SK-N-SH treated with all-trans-retinoic acid at 6 μM for 48 hours (cell line): ENCODE results near the gene MYO18A.
"Not testable (repeated sequence)": the region's sequence is repeated elsewhere in the genome, so short reads cannot be mapped to it uniquely, and the experiment has no call there.

Experiments used
- ATAC-seq: fragments of 200-7000 bp; cut with Tn5 transposase; 3 replicates; pipeline ENCODE4 v1.9.1; 2020; ENCODE audit warnings: mild to moderate bottlenecking, moderate library complexity
- ARNTL ChIP-seq: fragments of 450-650 bp; formaldehyde crosslinking; IDR thresholded peaks from 2 replicates; pipeline ENCODE4 v1.5.0; 2020; ENCODE audit warnings: low read depth, mild to moderate bottlenecking, moderate library complexity, borderline replicate concordance
- BACH2 ChIP-seq: fragments of 250-450 bp; sonication (Bioruptor Pico); IDR thresholded peaks from 2 replicates; pipeline ENCODE4 v1.9.0; 2021; ENCODE audit warnings: mild to moderate bottlenecking, borderline replicate concordance
- CREB5 ChIP-seq: fragments of 250-450 bp; sonication (Bioruptor Pico); IDR thresholded peaks from 2 replicates; pipeline ENCODE4 v1.5.1; 2020; ENCODE audit warnings: low read depth, mild to moderate bottlenecking, moderate library complexity
- CSDC2 ChIP-seq: fragments of 250-450 bp; sonication (Bioruptor Pico); IDR thresholded peaks from 2 replicates; pipeline ENCODE4 v1.5.0; 2020; ENCODE audit warnings: mild to moderate bottlenecking, moderate library complexity
- ESRRG ChIP-seq: fragments of 250-450 bp; sonication (Bioruptor Pico); IDR thresholded peaks from 2 replicates; pipeline ENCODE4 v1.6.1; 2021; ENCODE audit warnings: mild to moderate bottlenecking
- GLIS3 ChIP-seq: fragments of 250-450 bp; sonication (Bioruptor Pico); IDR thresholded peaks from 2 replicates; pipeline ENCODE4 v1.5.0; 2020; ENCODE audit warnings: mild to moderate bottlenecking, moderate library complexity
- OSR1 ChIP-seq: fragments of 250-450 bp; sonication (Bioruptor Pico); IDR thresholded peaks from 2 replicates; pipeline ENCODE4 v1.8.0; 2022; ENCODE audit warnings: moderate library complexity, mild to moderate bottlenecking, inconsistent platforms
- PATZ1 ChIP-seq: fragments of 250-450 bp; sonication (Bioruptor Pico); IDR thresholded peaks from 2 replicates; pipeline ENCODE4 v1.8.0; 2020; ENCODE audit warnings: mild to moderate bottlenecking, moderate library complexity, borderline replicate concordance
- PPARA ChIP-seq: fragments of 250-450 bp; sonication (Bioruptor Pico); IDR thresholded peaks from 2 replicates; pipeline ENCODE4 v1.5.0; 2020; ENCODE audit warnings: mild to moderate bottlenecking, borderline replicate concordance
- RARB ChIP-seq: fragments of 250-450 bp; sonication (Bioruptor Pico); IDR thresholded peaks from 2 replicates; pipeline ENCODE4 v1.8.0; 2021; ENCODE audit warnings: mild to moderate bottlenecking, moderate library complexity
- SNAI2 ChIP-seq: fragments of 250-450 bp; sonication (Bioruptor Pico); IDR thresholded peaks from 2 replicates; pipeline ENCODE4 v1.5.0; 2020; ENCODE audit warnings: mild to moderate bottlenecking, moderate library complexity
- TCF4 ChIP-seq: fragments of 250-450 bp; sonication (Bioruptor Pico); IDR thresholded peaks from 2 replicates; pipeline ENCODE4 v1.8.0; 2021; ENCODE audit warnings: mild to moderate bottlenecking, moderate library complexity, borderline replicate concordance
- TOX ChIP-seq: fragments of 250-450 bp; sonication (Bioruptor Pico); IDR thresholded peaks from 2 replicates; pipeline ENCODE4 v1.8.0; 2021; ENCODE audit warnings: mild to moderate bottlenecking, moderate library complexity, borderline replicate concordance
- TSHZ2 ChIP-seq: fragments of 250-450 bp; sonication (Bioruptor Pico); IDR thresholded peaks from 2 replicates; pipeline ENCODE4 v1.5.0; 2020; ENCODE audit warnings: mild to moderate bottlenecking, moderate library complexity
- ZC3H10 ChIP-seq: fragments of 250-450 bp; sonication (Bioruptor Pico); IDR thresholded peaks from 2 replicates; pipeline ENCODE4 v1.5.1; 2021; ENCODE audit warnings: mild to moderate bottlenecking, moderate library complexity
- ZFP3 ChIP-seq: fragments of 250-450 bp; sonication (Bioruptor Pico); IDR thresholded peaks from 2 replicates; pipeline ENCODE4 v1.5.0; 2020; ENCODE audit warnings: mild to moderate bottlenecking, moderate library complexity
- ZFP30 ChIP-seq: fragments of 450-650 bp; formaldehyde crosslinking; IDR thresholded peaks from 2 replicates; pipeline ENCODE4 v1.5.0; 2022; ENCODE audit warnings: mild to moderate bottlenecking, moderate library complexity
- ZNF565 ChIP-seq: fragments of 450-650 bp; formaldehyde crosslinking; conservative IDR thresholded peaks from 2 replicates; pipeline ENCODE4 v1.5.0; 2020; ENCODE audit warnings: low read depth, mild to moderate bottlenecking, moderate library complexity
- ZNF70 ChIP-seq: fragments of 450-650 bp; formaldehyde crosslinking; IDR thresholded peaks from 2 replicates; pipeline ENCODE4 v1.5.0; 2020; ENCODE audit warnings: mild to moderate bottlenecking, moderate library complexity
- ZNF8 ChIP-seq: fragments of 450-650 bp; formaldehyde crosslinking; IDR thresholded peaks from 2 replicates; pipeline ENCODE4 v1.5.0; 2020; ENCODE audit warnings: mild to moderate bottlenecking, moderate library complexity
- TF ChIP-seq, protein P1 (sequence below): fragments of 250-450 bp; sonication (Bioruptor Pico); IDR thresholded peaks from 2 replicates; pipeline ENCODE4 v1.8.0; 2021; ENCODE audit warnings: low read depth, mild to moderate bottlenecking, moderate library complexity, borderline replicate concordance
- TF ChIP-seq, protein P2 (sequence below): fragments of 250-450 bp; sonication (Bioruptor Pico); IDR thresholded peaks from 2 replicates; pipeline ENCODE4 v1.5.1; 2021; ENCODE audit warnings: mild to moderate bottlenecking, moderate library complexity

MYO18A gene

DNA sequence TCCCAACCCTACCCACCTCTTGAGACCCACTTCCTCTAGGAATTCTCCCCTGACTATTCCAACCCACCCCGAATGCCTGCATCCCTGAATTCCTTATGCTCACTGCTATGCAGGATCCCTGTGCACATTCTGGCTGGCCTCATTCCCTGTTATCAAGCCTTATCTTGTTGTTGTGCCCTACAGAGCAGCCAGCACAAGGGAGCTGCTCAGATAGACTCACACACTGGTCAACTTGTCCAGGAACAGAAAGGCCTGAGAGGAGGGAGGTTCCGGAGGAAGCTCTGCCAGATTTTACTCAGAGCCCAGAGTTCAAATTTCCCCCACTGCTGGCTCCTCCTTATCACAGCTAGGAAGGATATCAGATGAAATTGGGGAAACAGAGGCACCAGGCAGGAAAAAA is 24.8 kb upstream of the MYO18A start:
- ATAC-seq = no peak

DNA sequence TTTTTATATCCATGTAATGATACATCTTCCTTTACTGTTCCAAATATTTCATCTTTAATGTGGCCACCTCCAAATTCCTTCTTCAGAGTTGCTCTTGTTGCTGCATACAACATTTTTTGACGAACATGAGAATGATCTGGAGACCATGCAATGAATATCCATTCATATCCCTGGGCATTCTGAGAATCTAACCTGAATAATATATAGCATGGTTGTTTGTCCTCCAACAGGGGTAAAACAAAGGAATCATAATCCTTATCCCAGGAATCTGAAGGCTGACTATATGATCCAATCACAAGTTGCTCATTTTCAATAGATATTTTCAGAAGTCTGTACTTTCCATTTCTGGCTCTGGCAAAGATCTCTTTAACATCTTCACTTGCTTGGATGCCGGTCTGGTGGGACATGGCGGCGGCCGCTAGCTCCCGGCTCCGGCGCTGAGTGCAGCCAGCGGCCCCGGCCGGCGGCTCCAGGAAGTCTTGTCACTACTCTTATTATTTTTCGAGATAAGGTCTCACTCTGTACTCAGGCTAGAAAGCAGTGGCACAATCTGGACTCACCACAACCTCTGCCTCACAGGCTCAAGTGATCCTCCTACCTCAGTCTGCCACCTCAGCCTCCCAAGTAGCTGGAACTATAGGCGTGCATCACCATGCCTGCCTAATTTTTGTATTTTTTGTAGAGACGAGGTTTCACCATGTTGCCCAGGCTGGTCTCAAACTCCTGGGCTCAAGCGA is 24.0 kb upstream of the MYO18A start:
- not testable (repeated sequence) for ATAC-seq

More for the DNA sequence above, 24.8 kb upstream of the MYO18A start:
- no peak for TF ChIP-seq ZNF565
- TF ChIP-seq ZFP30 = no peak
- no peak for TF ChIP-seq PATZ1 (CRISPR knock-in tag)
- TF ChIP-seq TSHZ2 (CRISPR knock-in tag) = no peak
- no peak for TF ChIP-seq ESRRG (CRISPR knock-in tag)
- TF ChIP-seq SNAI2 = no peak
- no peak for TF ChIP-seq OSR1 (CRISPR knock-in tag)
- no peak for TF ChIP-seq ZFP3 (CRISPR knock-in tag)
- no peak for TF ChIP-seq TOX (CRISPR knock-in tag)
- no peak for TF ChIP-seq RARB (CRISPR knock-in tag)
- TF ChIP-seq CSDC2 = no peak
- TF ChIP-seq ZC3H10 = no peak
- TF ChIP-seq ARNTL = no peak
- TF ChIP-seq, protein P1, sequence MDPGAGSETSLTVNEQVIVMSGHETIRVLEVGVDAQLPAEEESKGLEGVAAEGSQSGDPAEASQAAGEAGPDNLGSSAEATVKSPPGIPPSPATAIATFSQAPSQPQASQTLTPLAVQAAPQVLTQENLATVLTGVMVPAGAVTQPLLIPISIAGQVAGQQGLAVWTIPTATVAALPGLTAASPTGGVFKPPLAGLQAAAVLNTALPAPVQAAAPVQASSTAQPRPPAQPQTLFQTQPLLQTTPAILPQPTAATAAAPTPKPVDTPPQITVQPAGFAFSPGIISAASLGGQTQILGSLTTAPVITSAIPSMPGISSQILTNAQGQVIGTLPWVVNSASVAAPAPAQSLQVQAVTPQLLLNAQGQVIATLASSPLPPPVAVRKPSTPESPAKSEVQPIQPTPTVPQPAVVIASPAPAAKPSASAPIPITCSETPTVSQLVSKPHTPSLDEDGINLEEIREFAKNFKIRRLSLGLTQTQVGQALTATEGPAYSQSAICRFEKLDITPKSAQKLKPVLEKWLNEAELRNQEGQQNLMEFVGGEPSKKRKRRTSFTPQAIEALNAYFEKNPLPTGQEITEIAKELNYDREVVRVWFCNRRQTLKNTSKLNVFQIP = no peak
- TF ChIP-seq ZNF8 (CRISPR knock-in tag) = no peak

DNA sequence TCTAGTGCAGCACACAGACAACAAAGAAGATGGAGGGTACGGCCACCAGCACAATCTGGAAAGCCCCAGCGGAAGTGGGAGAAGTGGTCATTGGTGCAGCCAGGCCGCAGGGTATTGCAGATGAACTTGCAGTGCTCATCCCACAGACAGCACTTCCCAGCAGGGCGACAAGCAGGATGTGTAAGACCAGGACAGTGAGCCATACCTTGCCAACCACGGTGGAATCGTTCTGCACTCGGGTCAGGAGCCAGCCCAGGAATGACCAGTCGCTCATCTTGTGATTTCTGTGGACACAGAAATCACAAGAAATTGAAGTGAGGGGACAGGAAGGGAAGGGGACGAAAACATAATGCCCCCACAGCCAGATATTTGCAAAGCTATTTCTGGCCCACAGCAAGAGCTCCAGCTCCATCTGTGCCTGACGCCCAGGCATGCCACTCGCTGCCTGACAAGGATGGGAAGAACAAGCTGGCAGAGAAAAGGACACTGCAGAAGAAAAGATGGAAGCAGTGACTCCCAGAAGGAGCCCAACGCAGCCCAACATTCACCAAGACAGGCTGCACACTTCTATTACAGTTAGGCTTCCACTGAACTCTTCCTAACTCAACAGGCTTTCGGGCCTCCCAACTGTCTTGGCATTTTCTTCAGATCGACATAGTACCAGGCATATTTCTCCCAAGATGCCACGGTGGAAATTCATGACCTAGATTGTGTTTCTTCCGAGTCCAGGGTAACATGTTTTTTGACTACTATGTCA is 17.5 kb upstream of the MYO18A start:
- no peak for ATAC-seq

More for the DNA sequence above, 17.5 kb upstream of the MYO18A start:
- TF ChIP-seq TOX (CRISPR knock-in tag) (no peak), GLIS3 (CRISPR knock-in tag) (no peak), ZFP30 (no peak), ARNTL (no peak), BACH2 (CRISPR knock-in tag) (no peak), CSDC2 (no peak), ZFP3 (CRISPR knock-in tag) (no peak), OSR1 (CRISPR knock-in tag) (no peak), ZNF565 (no peak), CREB5 (CRISPR knock-in tag) (no peak), SNAI2 (no peak), ZNF70 (no peak), ZNF8 (CRISPR knock-in tag) (no peak), PATZ1 (CRISPR knock-in tag) (no peak), ZC3H10 (no peak), TCF4 (no peak), RARB (CRISPR knock-in tag) (no peak), PPARA (no peak)
- TF ChIP-seq, protein P2, sequence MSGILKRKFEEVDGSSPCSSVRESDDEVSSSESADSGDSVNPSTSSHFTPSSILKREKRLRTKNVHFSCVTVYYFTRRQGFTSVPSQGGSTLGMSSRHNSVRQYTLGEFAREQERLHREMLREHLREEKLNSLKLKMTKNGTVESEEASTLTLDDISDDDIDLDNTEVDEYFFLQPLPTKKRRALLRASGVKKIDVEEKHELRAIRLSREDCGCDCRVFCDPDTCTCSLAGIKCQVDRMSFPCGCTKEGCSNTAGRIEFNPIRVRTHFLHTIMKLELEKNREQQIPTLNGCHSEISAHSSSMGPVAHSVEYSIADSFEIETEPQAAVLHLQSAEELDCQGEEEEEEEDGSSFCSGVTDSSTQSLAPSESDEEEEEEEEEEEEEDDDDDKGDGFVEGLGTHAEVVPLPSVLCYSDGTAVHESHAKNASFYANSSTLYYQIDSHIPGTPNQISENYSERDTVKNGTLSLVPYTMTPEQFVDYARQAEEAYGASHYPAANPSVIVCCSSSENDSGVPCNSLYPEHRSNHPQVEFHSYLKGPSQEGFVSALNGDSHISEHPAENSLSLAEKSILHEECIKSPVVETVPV = no peak
- TF ChIP-seq, protein P1 = no peak
